Measurements from ENCODE around the gene ZP2.
"Not testable (repeated sequence)": the region's sequence is repeated elsewhere in the genome, so short reads cannot be mapped to it uniquely, and the experiment has no call there.

Gene ZP2

DNA sequence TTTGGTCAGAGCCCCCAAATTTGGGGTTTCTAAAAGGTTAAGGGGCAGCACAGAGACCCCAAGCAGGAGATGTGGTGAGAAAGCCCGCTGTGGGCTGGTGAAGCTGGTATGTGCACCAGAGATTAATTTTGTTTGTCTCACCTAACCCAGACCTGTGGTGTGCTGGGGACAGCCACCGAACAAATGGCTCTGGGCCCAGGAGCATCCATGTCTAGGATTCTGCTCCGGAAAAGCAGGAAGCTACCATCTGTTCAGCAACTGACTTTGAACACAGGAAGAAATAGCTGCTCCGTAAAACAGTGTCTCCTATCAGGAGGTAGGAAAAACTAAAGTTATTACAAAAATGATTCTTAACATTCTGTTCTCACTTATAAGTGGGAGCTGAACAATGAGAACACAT, 2.7 kb upstream of the ZP2 start:
- DNase-seq (ENCODE audit: low spot score): peak; percentile 91

DNA sequence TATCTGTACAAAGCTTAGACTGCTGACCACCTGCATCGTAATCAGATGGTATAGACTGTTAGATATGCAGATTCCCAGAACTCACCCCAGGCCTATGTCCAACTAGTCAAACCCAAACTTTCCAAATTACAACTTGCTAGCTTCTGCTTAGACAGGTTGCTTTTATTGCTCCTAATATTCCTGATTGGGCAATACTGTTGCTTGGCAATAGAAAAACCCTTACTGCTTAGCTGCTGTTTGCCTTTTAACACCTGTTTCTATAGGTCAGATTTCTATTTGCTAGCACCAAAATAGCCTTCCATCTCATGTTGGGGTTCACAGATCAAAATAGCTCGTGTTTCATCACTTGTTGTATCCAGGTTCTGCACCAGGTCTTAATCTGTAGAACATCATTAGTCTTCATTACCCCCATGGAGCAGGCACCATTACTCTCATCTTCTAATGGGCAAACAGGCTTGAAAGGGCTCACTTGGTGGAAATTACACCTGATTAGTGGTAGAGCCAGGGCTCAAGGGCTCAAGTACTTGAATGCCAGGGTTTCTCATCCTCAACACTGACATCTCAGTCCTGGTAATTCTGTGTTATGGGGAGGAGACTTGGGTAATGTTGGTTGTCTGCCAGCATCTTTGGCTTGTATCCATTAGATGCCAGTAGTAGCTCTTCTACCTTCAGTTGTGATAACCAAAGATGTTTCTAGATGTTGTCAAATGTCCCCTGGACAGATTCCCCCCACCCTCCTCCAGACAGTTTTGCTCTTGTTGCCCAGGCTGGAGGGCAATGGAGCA, 2.7 kb downstream of the ZP2 start:
- DNase-seq (ENCODE audit: low spot score): peak; percentile 36

DNA sequence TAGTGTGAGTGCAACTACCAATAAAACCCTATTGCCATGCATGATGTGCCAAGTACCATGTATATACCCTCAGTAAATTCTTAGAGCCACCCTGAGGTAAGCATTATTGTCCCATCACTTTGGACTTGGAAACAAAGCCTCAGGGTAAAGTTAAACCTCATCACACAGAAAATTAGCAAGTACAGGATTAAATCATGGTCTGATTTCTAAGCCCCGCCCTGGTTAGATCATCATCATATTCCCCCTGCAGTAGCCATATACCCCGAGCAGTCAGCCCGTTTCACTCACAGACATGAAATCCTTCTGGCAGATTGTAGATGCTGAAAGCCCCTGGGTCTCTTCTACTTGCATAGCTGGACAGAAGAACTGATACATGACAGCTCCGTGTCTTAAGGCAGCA, 4.8 kb downstream of the ZP2 start:
- DNase-seq (ENCODE audit: low spot score): no peak

DNA sequence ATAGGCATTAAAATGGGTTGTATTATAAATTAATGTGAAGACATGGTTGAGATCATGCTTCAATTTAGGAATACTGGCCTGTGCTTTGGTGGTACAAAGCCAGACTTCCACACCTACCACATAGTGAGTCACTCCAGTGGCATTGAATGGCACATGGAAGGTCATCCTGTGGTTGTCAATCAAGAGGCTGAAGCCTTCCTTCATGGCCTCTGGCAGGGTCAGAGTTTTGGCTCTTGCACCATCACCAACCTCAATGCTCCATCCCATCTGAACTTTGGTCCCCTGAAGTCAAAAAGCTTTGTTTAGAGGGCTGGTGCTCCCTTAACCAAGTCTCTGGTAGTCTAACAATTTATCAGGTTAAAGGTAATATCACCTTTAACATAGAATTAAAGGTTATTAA, 6.1 kb downstream of the ZP2 start:
- no peak for DNase-seq (ENCODE audit: low spot score)

DNA sequence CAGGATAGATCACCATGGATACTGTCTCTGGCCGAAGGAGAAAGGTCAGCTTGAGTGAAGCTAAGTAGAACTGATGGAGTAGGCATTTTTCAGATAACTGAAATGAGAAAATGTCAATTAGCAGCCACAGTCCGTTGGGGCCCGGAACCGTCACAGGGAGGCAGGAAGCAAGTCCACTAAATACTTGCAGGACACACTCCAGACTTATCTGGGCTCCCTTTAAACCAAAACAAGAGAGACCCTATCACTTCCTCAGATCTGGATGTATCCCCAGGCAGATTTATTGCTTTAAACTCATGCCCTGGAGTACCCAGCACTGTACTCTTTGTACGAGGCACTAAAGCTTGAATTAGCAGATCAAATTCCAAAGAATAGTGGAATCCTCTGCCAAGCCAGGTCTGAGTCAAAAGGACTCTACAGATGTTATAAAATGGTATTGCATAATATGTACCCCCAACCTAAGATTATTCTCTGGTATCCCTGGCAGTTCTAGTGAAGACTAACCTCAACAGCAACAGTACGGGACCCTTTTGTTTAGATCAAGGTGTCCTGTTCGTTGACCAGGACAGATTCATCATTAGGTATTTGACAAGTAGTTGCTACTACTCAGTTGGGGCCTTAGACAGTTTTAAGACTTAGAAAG, 8.1 kb downstream of the ZP2 start:
- DNase-seq (ENCODE audit: low spot score): no peak

DNA sequence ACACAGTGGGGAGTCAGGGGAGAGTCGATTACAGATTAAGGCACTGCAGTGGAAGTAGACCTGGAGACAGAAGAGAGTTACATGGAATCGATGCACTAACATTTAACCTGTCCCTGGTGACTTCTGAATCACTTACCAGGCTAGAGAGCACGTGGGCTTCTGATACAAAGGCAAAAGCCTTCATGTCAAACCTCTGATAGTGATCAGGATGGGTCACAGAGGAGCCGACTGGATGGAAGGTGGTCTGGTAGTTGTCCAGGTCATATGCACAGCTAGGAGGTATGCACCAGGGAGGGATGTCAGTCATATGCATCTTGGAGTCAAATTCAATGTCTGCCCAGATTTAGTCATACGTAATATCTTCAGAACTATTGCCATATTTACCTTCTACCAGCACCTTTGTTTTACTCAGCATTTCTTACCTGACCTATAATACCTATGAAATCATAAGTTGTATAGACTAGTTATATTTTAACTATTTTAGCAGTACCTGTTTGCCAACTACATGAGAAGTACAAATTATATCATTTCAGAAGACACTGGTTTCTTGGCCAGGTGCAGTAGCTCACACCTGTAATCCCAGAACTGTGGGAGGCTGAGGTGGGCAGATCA, 11.7 kb downstream of the ZP2 start:
- no peak for DNase-seq (ENCODE audit: low spot score)

DNA sequence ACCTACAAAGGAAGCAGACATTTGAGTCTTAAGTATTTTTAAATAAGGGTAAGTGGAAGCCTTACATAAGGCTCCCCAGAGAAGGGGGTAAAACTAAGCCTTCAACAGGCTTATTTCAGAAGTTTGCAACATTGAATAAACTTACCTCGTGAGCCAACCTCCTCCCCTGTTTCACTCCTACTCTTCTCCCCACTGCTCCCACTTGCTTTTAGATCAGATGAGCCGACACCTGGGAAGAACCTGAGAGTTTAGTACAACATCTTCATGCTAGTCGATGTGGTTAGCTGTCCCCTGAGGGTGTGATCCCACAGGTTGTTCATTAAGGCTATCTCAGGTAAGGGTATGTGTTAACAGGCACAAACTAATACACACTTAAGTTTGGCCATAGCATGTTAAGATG, 13.8 kb downstream of the ZP2 start:
- no peak for DNase-seq (ENCODE audit: low spot score)

DNA sequence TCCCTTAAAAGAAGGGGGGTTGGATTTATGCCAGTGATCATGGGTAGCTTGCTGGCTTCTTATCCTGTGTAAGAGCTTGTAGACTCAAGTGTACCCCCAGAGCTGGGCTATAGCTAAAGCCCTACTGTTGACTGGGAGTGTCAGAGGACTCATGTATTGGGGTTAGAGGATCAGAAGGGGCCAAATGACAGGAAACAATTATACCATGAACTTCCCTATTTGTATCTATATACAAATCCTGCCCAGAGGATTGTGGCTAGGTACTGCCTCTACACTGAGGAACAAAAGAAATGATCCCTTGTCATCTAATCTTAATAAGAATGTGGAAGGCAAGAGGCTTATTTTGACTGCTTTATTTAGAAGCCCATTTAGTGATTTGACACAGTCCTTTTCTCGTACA, 14.3 kb downstream of the ZP2 start:
- no peak for DNase-seq (ENCODE audit: low spot score)

DNA sequence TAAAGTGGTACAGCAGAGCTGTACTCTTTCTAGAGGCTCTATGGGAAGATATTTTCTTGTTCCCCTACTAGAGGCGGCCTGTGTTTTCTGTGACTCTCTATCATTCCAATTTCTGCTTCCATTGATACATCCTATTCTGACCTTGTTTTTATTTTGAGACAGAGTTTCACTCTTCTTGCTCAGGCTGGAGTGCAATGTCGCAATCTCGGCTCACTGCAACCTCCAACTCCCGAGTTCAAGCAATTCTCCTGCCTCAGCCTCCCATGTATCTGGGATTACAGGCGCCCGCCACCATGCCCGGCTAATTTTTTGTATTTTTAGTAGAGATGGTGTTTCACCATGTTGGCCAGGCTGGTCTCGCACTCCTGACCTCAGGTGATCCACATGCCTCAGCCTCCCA, 16.0 kb downstream of the ZP2 start:
- DNase-seq (ENCODE audit: low spot score): not testable (repeated sequence)

DNA sequence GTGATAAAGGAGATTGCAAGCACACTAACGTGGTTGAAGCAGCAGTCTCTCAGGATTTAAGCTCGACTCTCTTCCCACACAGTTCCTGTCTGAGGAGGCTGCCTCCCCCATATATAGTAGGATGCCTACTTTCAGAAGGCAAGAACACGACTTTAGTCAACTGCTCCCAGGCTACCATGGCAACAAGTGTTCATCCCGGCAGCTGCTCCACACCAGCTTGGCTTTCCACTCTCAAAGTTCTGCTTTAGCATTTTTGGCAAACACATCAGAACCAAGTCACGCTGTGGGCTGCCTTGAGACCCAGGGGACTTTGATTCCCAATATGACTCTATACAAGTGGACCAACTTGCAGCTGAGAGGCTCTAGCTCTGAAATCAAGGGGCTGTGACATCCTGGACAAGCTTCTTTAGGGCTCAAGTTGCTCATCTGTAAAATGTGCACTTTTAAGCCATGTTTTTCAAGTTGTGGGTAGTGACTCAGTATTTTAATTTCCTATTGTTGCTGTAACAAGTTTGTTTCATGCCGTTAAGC, 16.5 kb downstream of the ZP2 start:
- DNase-seq (ENCODE audit: low spot score): no peak

DNA sequence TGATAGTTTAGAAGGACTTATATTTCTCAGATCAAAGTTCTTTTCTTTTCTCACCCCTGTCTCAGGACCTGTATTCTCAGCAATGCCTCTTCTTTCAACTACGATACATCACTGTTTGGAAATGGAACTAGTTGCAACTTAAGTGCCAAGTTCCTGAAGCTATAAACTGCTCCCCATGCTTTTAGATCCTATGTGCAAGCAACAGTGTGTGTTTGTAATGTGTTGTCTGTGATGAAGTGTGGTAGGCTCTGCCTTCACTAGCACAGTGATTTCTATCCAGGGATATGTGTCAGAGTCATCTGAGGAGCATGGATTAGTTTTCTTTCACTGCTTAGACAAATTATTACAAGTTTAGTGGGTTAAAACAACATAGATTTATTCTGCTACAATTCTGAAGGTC, 18.4 kb downstream of the ZP2 start:
- DNase-seq (ENCODE audit: low spot score): no peak

DNA sequence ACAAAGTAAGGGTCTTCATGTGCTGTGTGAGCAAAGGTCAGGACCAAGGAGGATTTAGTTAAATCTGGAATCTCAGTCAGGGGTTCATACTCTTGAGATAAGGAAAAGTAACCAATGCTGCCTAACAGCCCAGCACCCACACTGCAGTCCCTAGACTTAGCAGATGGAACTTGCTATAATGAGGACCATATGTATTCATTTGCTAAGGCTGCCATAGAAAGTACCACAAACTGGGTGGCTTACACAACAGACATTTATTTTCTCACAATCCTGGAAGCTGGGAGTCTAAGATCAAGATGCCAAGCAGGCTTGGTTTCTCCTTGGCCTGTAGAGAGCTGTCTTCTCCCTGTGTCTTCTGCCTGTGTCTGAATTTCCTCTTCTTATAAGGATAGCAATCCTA, 20.8 kb downstream of the ZP2 start:
- no peak for DNase-seq (ENCODE audit: low spot score)

DNA sequence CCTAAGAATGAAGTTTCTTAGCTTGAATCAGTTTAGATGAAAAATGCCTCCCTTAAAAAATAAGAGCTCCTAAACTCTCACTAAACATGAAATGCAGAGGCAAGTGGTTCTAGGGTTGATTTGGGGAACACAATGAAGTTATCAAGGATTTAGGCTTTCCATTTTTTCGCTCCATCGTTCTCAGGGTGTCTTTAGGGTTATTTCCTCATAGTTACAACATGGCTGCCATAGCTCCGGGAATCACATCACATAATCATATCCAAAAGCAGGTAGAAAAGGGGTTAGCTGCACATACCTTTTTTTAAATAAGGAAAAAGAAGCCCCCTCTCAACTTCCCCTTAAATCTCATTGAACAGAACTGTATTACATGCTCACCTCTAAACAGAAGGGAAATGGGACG, 21.4 kb downstream of the ZP2 start:
- no peak for DNase-seq (ENCODE audit: low spot score)

DNA sequence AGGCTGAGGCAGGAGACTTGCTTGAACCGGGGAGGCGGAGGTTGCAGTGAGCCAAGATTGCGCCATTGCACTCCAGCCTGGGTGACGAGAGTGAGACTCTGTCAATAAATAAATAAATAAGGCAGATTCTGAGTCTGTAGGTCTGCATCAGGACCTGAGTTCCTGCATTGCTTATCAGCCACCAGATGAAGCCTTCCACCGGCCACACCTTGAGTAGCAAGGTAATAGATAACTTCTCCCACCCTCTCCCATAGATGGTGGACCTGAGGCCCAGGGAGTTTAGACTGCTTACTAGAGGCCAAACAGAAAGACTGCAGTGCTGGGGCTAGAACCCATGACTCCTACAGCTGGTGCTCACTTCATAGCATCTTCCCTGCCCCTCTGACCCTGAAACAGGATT, 22.1 kb downstream of the ZP2 start:
- DNase-seq (ENCODE audit: low spot score): no peak

DNA sequence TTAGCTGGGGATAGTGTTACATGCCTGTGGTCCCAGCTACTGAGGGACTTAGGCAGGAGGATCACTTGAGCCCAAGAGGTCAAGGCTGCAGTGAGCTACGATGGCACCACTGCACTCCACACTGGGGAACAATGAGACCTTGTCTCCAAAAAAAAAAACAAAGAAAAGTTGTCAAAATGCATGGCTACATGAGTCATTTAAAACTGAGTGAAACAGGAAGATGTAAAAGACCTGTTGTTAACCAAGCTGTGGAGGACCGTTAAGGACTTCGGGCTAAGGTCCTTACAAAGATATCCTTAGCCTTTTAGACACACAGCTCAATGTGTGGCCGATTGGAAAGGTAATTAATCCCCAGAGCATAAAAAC, 25.1 kb downstream of the ZP2 start:
- no peak for DNase-seq (ENCODE audit: low spot score)

DNA sequence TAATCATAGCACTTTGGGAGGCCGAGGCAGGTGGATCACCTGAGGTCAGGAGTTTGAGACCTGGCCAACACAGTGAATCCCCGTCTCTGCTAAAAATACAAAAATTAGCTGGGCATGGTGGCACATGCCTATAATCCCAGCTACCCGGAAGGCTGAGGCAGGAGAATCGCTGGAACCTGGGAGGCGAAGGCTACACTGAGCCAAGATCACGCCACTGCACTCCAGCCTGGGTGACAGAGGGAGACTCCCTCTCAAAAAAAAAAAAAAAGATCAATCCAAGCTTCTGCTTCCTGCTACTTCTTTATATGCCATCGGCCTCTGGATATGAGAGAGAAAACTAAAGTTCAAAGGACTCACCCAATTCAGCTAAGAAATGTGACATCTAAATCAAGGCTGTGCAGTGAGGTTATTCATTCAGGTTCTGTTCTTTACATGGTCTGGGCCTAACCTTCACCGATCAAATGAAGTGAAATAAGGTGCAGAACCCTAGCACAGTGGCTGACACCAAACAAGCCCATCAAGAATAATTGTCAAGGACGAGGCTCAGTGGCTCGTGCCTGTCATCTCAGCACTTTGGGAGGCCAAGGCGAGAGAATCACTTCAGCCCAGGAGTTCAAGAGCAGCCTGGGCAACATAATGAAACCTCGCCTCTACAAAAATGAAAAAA, 25.6 kb downstream of the ZP2 start:
- no peak for DNase-seq (ENCODE audit: low spot score)

DNA sequence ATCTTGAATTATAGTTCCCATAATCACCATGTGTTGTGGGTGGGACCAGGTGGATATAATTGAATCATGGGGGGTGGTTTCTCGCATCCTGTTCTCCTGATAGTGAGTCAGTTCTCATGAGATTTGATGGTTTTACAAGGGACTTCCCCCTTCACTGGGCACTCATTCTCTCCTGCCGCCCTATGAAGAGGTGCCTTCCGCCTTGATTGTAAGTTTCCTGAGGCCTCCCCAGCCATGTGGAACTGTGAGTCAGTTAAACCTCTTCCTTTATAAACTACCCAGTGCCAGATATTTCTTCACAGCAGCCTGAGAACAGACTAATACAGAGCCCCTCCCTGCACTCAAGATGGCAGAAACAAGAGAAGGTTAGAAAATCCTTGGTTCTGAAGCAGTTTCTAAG, 26.5 kb downstream of the ZP2 start:
- DNase-seq (ENCODE audit: low spot score): no peak

DNA sequence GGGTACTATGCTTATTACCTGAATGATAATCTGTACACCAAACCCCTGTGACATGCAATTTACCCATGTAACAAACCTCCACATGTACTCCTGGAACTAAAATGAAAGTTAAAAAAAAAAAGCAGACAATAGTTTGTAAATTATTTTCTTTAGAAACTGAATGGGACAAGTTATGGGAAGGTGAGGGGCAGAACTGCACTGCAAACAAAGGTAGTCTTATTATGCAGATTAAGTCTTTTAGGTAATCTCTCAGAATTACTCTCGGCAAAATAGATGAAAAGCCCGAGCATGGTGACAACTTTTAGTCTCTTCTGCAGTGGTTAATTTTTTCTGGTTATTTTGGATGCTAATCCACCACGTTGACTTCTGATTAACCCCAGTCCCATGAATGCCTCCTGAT, 27.4 kb downstream of the ZP2 start:
- no peak for DNase-seq (ENCODE audit: low spot score)

DNA sequence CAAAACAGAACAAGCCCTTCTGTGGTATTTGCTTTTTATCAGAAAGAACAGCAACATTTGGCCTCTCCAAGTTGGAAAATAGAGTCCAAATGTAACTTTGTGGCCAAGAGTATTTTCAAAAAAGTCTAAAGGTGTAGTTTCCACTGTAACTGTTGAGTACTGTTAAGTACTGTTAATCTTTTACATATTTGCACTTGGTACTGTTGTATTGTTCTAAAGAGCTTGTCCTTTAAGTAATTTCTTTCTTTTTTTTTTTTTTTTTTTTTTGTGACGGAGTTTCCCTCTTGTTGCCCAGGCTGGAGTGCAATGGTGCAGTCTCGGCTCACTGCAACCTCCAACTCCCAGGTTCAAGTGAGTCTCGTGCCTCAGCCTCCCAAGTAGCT, 31.4 kb downstream of the ZP2 start:
- no peak for DNase-seq (ENCODE audit: low spot score)

DNA sequence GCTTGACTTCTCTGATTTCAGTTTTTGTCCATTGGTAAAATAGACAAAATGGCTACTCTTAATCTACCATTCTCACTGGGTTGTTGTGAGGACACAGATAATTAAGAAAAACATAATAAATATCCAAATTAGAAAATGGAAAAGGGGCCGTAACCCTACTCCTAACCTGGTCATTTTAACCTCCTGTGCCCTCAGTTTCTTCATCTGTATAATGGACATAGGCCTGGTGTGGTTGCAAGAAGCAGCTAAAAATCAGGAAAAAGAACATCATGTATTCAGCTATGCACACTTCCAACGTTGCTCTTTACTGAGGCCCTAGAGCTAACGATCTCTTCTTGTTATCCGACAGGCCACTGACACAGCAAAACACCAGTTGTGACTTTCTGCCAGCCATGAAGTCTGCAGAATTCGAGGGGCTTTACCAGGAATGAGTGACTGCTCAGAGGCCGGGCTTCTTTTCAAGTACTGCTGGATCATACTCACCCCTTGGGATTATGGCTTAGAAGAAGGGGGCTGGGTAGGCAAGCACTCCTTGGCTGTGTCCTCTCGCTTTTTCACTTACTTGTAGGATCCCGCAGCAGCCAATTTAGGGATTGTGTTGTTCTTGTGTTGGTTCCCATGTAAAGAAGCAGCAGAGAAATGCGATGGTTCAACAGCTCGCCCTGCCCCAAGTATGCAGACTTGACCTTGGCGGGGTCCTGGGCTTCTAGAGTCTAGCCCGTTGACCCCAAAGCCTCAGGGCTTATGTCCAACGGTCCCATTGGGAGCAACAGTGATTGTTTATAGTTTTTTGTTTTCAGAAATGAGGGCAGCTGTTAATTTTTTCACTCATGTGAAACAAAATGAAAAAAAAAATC, 32.0 kb downstream of the ZP2 start:
- DNase-seq (ENCODE audit: low spot score): no peak

DNA sequence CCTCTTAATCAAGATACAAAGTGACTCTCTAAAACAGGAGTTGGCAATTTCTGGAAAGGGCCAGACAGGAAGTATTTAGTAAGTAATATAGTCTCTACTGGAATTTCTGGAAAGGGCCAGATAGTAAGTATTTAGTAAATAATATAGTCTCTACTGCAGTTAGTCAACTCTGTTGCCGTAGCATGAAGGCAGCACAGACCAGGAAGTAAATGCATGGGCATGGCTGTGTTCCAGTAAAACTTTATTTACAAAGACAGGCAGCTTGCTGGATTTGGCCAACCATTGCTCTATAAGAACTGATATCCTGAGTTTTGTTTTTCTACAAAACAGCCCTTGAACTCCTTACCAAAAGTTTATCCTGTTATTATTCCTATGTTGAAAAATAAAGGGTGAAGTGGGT, 36.0 kb downstream of the ZP2 start:
- no peak for DNase-seq (ENCODE audit: low spot score)

DNA sequence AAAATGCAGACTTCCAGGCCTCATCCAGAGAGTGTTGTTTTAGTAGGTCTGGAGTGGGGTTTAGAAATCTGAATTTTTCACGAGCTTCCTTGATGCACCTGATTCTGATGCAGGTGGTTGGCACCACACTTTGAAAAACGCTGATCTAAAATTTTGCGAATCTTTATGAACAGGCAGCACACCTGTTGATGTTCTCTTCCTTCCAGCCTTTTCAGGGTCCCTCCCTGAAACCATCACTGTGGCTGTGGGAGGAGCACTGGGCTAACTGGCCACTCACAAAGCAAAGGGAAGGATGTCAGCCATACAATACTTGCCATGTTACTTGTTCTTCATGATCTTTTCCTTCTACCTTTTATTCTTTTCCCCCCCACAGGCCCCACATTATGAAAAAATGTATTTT, 38.7 kb downstream of the ZP2 start:
- DNase-seq (ENCODE audit: low spot score): no peak
